ENCODE measurements around the gene CTU2. TPM values are rescaled to one million over a fixed set of nuclear protein-coding genes. Genes with fewer than 3 reads are reported as not detected.

CTU2 gene
- total RNA-seq, 1 donor from 2014 or later, result 8.3 TPM

DNA sequence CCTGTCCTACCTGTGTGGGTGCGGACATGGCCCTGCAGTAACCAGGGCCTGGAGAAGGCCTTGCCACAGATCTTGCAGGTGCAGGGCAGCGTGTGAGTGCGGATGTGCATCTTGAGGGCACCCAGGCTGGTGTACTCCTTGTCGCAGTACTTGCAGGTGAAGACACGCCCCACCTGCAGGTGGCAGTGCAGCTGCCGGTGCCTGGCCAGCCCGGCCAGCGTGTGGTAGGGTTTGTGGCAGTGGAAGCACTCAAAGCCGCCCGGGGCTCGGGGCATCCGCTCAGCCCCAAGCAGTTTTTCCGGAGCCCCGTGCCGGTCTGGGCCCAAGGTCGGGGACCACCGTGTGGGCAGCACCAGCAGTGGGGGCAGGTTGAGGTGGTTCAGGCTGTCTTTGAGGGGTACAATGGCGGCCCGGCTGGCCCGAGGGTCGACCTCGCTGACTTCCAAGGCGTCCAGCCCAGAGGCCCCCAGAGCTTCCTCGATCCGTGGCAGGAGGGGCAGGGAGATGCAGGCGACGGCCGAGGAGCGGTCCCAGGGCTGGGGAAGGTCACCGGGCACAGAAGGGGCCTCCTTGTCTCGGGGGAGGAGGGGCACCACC lies 25.1 kb upstream of the CTU2 start:
- peak; percentile 81 for ATAC-seq
- DNase-seq (ENCODE audit: low spot score), result no peak

DNA sequence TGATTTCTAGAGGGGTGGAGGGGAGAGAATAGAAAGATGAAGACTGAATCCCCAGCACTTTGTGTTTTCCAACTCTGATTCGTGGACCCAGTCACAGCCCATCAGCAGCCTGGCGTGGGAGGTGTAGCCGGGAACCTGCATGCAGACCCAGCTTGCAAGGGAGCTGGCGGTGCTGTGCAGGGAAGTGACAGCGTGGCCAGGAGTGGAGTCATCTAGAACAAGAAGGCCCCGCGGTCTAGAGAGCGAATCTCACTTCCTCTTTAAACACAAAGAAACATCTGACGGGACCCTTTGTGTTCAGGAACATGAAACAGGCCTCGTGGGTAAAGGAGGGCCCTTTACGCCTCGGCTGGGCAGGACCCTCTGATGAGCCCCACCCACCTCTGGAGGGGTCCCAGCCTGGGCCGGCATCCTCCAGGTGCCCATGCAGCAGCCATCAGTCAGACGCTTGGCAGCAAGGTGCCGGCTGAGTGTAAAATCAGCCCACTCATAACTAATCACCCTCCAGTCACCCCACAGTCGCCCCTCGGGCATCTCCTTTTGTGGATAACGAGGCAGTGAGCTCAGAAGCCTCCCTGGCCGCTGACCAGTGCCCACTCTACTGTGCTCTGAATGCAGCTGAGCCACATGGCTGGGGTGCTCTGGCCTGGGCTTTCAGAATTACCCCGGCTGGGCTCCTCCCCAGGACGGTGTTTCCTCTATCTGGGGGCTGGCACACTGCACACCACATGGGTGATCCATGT lies 24.4 kb upstream of the CTU2 start:
- DNase-seq (ENCODE audit: low spot score) (no peak), ATAC-seq (no peak)

DNA sequence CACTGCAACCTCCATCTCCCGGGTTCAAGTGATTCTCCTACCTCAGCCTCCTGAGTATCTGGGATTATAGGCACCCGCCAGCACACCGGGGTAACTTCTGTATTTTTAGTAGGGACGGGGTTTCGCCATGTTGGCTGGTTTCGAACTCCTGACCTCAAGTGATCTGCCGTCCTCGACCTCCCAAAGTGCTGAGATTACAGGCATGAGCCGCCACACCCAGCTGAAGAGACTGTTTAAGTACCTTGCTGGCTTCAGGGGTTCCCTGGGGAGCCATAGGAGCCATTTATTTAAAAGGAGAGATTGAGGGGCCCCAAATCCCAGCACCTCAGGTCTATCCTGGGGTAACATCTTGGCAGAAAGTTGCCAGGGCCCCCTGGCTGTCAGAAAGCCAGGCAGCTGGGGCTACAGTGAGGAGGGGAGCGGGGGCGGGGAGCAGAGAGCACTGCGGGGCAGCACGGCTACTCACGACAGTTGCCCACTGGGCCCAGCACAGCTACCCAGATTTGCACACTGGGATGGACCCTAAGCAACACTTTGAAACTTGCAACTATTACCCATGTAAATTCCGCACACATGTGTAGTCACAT lies 21.6 kb upstream of the CTU2 start:
- no peak for DNase-seq (ENCODE audit: low spot score)
- ATAC-seq, result no peak

DNA sequence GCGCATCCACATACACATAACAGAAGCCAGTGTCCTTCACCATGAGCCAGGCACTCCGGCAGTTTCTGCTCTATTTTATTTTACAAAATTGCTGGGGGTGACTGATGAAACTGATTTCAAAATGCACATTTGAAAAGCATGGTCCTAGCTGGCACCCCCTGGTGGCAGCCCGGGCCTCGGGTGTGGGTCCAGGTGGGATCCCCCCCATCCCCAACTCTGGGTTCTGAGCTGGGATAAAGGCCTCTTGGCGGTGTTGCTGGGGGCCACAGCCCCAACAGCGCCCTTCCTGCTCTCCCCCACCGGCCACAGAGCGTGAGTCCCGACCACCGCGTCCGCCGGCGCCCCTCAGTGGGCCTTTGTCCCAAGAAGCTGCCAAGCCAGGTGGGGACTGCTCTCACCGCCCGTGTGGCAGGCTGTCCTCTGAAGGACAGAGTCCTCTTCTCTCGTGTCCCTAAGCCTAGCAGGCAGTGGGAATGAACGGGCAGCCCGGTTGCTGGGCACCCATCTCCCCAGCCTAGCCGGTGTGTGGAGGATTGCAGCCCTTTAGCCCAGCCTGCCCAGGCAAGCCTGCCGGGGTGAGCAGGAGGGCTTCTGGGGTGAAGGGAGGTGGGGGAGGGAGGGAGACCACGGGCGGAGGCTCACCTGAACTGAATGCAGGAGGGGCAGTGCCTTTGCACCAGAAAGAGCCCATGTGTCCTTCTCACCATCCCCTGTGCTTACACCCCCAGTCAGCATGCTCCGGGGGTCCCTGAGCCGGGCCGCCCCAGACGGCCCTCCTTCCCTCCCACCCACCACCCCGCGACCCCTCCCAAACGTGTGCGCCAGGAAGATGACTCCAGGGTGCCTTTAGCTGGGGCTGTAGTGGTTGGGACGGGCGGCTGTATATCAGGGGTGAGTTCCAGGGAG lies 20.9 kb upstream of the CTU2 start:
- no peak for DNase-seq (ENCODE audit: low spot score)
- peak; percentile 22 for ATAC-seq

DNA sequence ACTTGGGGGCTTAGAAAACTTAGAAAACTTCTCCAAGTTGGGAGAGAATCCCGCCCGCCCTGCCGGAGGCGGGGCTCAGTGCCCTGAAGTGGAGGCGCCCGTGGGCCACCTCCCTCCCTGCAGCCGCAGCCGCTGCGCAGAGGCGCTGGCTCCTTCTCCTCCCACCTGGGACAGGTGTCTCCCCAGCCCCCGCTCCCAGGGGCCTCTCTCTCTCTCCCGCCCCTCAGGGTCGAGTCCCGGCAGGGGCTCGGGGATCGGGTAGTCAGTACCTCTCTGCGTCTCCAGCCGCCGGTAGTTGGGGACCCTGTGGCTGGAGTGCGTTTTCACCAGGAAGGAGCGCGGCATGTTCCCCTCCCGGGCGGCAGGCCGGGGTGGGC lies 20.3 kb upstream of the CTU2 start:
- DNase-seq (ENCODE audit: low spot score), result no peak
- peak; percentile 49 for ATAC-seq

DNA sequence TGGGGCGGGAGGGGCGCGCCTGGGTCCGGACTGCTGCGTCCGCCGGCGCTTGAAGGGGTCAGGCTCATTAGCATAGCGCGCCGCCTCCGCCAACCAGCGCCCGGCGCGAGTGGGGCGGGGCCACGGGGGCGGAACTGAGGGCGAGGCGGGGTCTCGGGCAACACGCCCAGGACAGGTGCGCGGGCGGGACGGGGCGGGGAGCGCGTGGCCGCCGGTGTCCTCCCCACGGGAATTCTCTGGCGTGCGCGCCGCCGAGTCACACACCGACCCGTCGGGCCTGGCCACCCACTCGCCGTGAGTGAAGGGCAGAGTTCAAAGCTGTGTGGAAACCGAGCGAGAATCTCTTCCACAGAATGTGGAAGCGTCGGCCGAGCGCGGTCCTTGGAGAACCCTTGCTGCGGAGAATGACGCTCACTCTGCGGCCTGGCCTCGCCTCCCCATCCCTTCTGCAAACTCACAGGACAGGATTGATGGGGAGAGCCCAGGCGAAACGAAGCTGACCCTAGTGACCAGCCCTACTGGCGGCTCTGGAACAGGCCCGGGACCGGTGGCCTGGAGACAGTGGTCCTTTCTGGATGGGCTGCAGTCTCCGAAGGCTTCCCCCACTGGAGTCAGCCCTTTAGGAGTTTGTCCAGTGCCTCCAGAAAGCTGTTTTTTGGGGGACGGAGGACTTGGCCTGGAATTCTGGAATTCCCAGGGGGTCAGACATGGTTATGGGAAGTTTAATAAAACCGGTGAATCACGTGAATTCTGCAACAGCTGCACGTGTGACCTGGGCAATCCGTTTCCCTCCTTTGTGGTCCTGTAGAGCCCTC lies 19.7 kb upstream of the CTU2 start, which contains the start of gene SNAI3:
TSS of gene SNAI3 (minus strand) at position 69 of the 815 bp plus-strand sequence. CDS start 101 bp downstream, outside the sequence.
- DNase-seq (ENCODE audit: low spot score) (peak; percentile 91), ATAC-seq (peak; percentile 93)

DNA sequence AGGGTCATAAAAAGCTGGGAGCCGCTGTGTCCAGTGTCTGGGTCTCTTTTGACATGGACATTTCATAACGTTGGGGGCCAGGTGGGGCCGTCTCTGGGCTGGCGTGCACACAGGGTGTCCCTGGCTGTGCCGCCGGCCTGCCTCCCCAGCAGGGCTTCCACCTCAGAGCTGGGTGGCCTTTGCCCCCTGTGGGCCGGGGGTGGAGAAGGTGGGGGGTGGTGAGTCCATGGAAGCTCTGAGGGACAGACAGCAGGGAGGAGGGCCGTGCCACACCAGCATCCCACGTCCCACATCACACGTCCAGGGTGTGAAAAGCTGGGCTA lies 19.1 kb upstream of the CTU2 start:
- DNase-seq (ENCODE audit: low spot score), result no peak
- no peak for ATAC-seq

DNA sequence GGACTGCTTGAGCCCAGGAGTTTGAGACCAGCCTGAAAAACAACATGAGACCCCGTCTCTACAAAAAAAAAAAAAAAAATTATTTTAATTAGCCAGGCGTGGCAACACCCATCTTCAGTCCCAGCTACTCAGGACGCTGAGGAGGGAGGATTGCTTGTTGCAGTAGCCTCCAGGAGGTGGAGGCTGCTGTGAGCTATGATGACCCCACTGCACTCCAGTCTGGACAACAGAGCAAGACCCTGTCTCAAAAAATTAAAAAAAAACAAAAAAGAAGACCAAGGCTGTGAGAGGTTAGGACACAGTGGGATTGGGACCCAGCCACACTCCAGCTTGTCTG lies 18.7 kb upstream of the CTU2 start:
- ATAC-seq, result no peak

DNA sequence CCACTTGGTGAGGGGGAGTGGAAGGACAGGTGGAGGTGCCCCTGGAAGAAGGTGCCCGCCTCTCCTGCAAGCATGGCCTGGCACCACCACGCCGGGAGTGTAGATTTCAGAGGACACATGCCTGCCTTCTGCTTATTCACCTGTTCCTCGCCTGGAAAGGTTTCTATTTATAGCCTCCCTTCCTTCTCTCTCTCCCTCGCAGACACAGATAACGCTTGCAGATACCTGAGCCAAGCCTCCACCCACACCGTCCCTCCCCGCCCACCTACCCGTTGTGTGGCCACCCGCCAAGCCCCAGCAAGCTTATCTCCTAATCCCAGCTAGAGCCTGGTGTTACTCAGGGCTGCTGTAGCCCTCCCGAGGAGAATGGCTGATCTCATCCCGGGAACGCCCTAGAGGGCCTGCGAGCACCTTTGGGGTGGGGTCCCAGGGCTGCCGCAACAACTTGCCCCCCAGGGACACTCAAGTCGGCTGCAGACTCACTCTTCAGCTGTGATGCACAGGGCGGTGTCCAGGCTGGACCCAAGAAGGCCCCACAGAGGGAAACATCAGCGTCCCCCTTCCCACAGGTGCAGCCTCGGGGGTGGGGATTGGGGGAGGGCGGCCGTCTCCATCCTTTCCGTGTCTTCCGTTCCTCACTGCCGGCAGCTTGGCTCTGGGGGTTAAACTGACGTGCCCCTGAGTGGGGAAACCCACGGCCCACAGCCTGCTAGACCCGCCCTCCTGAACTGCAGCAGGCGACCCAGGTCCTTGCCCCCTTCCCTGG lies 18.1 kb upstream of the CTU2 start:
- DNase-seq (ENCODE audit: low spot score) (no peak), ATAC-seq (peak; percentile 11)

More for the DNA sequence above, 18.7 kb upstream of the CTU2 start:
- no peak for DNase-seq (ENCODE audit: low spot score)

DNA sequence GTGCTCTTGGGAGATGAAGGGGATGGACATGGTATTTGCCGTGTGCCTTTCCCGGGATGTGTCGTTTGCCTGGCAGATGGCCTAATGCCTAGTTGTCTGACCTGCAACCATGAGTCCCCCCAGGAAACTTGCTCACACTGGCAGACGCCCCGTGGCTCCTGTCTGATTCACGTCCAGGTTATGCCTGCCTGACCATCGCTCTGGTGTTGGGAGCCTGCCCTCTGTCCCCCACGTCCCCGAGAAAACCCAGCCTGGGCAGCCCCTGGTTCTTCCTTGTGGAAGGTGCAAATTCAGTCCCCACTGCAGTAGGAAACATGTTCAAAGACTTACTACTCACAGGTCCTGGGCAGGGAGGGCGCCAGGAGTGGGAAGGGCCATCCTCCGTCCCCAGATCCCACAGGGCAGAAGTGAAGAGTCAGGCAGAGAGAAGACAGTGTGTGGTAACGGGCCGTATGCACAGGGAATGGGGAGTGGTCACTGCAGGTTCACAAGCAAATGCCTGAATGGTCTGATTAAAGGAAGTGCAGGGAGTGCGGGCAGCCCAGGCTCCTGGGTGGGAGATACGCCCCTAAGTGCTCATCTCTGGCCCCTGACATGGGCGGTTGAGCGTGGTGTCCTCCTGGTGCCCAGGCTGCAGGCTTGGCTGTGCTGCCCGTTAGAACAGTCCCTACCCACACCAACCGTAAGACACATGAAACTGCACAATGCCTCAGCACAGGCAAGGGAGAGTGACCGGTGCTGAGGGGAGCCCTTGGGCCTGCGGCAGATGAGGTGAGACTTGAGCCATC lies 15.8 kb upstream of the CTU2 start:
- DNase-seq (ENCODE audit: low spot score), result no peak
- ATAC-seq, result no peak

DNA sequence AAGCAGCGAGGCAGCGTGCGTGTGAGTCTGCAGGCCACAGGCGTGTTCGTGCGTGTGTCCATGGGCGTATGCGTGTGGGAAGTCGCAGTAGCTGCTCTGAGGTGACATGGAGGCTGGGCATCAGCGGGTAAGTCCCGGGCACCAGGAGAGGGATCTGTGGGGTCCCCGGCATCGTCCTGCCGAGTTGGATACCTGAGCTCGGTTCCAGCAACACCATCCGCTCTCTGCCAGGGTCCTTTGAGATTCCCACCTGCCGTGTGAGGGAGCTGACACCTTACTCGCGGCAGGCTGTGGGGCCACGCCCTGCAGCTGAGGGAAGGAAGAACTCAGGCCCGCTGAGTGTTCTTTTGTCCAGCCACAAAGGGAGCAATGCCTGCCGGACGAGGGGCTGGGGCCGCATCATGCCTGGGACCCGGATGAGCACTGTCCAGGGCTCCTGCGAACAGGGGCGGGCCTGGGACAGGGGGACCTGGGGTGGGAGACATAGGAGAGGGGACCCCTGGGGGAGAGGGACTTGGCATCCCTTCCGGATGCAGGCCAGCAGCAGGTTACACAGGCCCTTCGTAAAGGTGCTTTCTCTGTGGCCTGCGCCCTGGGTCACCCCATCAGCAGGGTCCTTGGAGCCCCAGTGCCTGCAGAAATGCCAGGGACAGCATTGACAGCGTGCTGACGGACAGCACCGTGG lies 15.0 kb upstream of the CTU2 start:
- DNase-seq (ENCODE audit: low spot score) (no peak), ATAC-seq (no peak)

DNA sequence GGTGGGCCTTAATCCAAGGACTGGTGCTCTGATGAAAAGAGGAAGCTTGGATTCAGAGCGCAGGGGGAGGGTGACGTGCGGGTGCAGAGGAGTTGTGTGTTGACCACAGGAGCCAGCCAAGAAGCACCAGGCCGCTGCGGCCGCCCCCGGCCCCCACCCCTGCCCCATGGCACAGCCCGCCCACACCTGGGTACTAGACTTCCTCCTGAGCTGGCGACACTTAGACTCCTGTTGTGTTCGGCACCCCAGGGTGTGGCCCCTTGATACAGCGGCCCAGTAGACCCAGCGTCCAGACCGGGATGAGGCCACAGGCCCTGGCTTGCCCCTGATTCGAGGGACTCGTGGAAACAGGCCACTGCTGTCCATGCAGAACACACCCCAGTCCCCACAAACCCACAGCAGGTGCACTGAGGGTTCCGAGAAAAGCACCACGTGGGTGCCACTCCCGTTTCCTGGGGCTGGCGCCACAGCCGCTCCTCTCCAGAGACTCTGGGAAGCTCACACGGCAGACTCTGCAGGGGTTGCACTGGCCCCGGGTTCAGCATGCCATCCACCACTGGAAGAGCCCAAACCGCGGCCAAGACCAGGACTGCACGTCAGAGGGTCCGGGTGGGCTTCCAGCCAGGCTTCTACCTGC lies 14.3 kb upstream of the CTU2 start:
- ATAC-seq (no peak), DNase-seq (ENCODE audit: low spot score) (no peak)

DNA sequence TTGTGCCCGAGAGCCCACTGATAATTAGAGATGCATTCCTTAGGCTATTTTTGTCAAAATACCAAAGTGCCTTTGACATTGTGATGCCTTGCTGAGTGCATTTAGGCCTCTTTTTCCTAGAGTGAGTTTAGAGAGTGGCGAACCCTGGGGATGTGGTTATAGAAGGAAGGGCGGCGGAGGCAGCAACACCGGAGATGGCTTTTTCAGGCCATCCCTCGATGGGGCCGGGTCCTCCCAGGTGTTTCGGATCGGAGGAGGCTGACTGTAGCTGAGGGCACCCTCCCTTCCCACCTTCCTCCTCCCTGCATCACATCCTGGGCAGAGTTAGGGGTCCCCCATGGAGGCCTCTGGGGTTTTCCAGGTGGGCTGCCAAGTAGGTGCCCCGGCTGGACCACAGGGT lies 13.4 kb upstream of the CTU2 start:
- no peak for ATAC-seq

DNA sequence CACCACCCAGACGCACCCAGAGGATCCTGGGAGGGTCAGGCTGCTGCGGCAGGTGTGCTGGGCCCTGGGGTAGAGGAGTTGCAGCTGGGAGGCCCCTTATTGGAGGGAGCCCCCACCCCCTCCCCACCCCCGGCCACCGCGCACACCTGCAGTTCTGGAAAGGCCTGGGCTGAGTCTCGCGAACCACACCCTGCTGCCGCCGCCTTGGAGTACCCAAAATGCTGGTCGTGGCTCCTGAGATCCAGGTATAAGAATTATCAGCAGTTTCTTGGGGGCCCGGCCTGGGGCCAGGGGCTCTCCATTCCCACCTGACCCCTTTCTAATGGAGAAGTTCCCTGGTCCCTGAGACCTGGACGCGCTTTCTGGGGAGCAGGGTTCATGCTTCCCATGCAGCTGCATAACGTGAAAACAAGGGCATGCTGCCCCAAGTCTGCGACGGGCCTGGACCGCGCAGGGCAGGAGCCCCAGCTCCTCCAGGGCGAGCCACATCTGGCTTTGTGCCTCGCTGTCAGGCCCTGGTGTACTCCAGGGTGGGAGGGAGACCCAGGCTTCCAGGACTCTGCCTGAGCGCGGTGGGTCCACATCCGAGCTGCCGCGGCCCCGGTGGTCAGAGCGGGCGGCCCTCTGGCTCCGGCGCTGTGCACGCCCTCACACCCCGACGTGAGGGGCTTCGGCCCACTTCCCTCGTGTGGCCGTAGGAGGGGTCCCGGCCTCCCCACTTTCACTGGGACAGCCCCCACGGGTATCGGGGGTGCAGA lies 12.7 kb upstream of the CTU2 start:
- ATAC-seq, result no peak
- DNase-seq (ENCODE audit: low spot score), result no peak

More for the DNA sequence above, 13.4 kb upstream of the CTU2 start:
- DNase-seq (ENCODE audit: low spot score), result no peak

DNA sequence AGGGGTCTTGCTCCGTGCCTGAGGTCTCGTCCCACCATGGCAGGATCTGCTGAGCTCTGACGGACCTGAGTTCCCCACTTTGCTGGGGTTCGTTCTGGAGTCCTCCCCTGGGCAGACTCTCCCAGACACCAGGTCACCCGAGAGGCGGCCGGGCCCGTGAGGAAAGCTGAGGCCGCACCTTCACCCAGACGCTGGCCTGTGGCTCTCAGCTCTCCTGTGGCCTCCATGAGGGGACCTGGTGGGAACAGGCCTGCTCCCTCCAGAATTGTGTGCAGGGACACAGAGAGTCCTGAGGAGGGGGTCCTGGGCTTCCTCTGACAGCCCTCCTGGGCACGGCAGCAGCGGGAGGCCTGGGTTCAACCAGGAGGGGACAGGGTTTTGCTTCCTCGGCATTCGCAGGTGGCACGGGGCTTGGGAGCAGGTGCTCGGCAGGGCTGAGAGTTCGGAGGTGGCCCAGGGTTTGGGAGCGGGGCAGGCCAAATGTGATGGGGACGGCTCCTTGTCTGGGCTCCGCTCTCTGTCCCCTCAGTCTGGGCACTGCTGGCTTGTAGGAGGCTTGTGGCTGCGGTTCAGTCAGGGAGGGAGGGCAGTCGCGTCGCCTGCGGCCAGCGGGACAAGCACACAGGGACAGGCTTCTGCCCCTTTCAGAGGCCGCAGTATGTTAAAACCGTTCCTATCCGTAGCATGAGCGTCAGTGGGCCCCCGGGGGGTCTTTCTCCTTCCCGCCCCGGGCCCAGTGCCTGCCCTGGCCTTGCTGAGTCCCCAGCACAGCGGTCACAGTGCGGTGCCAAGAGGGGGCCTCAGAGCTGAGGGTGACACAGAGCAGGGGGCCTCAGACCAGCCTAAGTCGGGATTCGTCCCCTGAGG lies 11.8 kb upstream of the CTU2 start:
- ATAC-seq (no peak), DNase-seq (ENCODE audit: low spot score) (no peak)

DNA sequence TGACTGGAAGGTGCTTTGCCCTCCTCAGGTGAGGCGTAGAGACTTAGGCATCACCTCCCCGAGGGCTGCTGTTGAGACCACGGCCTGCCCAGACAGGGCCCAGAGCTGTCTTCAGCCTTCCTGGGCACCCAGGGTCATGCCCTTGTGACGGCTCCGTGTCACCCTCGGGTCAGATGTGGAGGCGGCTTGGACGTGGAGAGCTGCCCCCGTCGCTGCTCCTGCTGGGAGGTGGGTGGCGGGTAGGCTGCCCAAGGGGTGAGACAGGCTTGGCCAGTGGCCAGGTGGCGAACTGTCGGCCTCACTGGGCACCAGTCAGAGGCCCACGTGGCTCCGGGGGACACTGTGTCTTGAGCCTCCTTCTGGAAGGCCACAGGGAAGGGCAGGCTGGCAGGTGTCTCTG lies 11.1 kb upstream of the CTU2 start:
- DNase-seq (ENCODE audit: low spot score) (no peak), ATAC-seq (no peak)
